Measurements from ENCODE around the gene FHDC1.
A peak's percentile ranks its signal among the peaks of the same experiment; 100 is the strongest.

The FHDC1 gene

DNA sequence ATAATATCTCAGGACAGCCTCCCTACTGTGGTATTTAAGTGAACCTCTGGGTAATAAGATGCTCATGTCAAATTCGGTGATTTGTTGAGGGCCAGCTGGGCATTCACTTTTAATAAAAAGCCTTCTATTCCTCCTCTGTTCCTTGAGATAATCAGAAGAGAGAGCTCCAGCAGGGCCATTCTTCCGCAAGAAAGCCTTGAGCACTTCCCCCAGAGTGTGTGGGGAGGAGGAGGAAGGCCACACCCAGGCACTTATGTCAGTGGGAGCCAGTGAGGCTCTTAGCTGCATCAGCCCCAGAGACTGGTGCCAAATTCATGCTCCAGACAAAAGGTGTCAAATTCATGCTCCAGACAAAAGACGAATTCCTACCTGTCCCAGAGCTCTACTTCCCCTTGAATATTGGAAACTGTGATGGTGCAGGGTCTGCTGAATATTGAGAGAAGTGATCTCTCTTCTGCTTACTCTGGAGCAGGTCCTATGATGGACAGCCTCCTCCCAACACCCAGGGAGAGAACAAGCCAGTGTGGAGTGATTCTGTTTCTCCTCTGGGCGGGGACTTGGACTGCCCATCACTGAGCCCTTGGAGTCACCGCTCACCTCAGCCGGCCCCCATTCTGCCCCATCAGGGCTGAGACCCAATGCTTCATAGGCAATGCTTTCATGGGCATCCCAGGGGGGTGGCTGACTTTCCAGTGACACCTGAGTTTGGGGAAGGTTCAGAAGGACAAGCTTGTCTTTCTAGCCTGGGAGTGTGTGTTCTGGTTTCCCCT lies 68.1 kb downstream of the FHDC1 start:
- in situ Hi-C loops (cut with MboI; ENCODE audit: low pct_unique_long_range_greater_than_20kb, low sequenced_read_pairs, unreplicated experiment), result no loop called here
- TF ChIP-seq, protein P1, sequence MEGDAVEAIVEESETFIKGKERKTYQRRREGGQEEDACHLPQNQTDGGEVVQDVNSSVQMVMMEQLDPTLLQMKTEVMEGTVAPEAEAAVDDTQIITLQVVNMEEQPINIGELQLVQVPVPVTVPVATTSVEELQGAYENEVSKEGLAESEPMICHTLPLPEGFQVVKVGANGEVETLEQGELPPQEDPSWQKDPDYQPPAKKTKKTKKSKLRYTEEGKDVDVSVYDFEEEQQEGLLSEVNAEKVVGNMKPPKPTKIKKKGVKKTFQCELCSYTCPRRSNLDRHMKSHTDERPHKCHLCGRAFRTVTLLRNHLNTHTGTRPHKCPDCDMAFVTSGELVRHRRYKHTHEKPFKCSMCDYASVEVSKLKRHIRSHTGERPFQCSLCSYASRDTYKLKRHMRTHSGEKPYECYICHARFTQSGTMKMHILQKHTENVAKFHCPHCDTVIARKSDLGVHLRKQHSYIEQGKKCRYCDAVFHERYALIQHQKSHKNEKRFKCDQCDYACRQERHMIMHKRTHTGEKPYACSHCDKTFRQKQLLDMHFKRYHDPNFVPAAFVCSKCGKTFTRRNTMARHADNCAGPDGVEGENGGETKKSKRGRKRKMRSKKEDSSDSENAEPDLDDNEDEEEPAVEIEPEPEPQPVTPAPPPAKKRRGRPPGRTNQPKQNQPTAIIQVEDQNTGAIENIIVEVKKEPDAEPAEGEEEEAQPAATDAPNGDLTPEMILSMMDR (IDR thresholded peaks at IDR 0.05; ENCODE audit: extremely low read depth, insufficient read depth, missing control alignments), result no peak
- no peak for DNase-seq (ENCODE audit: low spot score)

DNA sequence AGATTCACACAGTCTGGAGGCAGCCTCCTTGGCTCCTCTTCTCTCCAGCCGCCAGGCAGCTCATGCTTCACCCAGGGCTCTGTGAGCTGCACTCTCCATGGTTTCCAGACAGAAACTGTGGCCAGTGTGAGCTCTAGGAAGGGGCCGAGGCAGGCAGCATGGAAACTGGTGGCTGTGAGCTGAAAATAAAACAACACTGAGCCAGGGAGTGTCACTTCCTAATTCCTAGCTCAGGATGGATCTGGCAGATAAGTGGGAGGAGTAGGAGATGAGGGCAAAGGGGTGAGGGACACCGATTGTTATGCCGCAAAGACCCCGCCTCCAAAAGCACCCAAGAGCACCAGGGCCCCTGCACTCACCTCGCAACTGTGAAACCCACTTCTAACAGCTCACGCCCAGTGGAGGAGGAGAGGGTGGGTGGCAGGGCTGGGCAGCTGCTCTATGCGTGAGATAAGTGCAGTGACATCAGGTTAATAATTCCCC lies 69.8 kb downstream of the FHDC1 start:
- DNase-seq (ENCODE audit: low spot score), result no peak
- in situ Hi-C loops (cut with MboI; ENCODE audit: low pct_unique_long_range_greater_than_20kb, low sequenced_read_pairs, unreplicated experiment), result no loop called here
- TF ChIP-seq, protein P1 (IDR thresholded peaks at IDR 0.05; ENCODE audit: extremely low read depth, insufficient read depth, missing control alignments), result no peak

DNA sequence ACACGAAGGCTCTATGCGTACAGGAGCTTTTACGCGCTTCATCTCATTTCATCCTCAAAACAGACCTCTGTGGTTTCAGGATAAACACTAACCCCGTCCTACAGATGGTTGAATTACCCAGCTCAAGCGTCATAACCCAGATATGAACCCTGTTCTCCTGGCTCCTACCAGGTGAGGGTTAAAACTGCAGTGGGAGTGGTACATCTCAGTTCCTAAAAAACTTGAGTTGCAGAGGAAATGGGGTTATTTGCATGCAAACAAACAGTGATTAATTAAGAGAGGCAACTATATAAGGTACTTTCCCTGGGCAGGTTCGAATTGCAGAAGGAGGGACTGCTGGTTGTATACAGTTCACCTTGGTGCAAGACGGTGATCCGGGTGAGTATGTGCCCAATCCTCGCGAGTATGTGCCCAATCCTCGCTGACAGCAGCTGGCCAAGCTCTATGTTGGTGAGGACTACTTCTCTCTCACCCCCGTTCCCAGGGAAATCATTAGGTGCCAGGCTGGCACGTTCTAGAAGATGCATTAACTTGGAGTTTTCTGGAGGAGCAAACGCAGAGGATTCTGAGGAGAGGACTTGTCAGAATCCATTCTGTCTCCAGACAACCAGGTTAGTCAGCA lies 72.6 kb downstream of the FHDC1 start:
- peak; percentile 32 for DNase-seq (ENCODE audit: low spot score)
- in situ Hi-C loops (cut with MboI; ENCODE audit: low pct_unique_long_range_greater_than_20kb, low sequenced_read_pairs, unreplicated experiment), result no loop called here
- TF ChIP-seq, protein P1 (IDR thresholded peaks at IDR 0.05; ENCODE audit: extremely low read depth, insufficient read depth, missing control alignments), result no peak

DNA sequence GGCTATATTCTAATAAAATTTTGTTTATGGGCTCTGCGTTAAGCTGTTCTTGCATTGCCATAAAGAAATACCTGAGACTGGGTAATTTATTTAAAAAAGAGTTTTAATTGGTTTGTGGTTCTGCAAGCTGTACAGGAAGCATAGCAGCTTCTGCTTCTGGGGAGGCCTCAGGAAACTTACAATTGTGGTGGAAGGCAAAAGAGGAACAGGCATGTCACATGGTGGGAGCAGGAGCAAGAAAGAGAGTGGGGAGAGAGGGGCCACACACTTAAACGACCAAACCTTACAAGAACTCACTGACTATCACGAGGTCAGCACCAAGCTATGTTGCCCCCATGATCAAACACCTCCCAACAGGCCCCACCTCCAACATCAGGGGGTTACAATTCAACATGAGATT lies 74.0 kb downstream of the FHDC1 start:
- no peak for DNase-seq (ENCODE audit: low spot score)
- TF ChIP-seq, protein P1 (IDR thresholded peaks at IDR 0.05; ENCODE audit: extremely low read depth, insufficient read depth, missing control alignments), result no peak
- in situ Hi-C loops (cut with MboI; ENCODE audit: low pct_unique_long_range_greater_than_20kb, low sequenced_read_pairs, unreplicated experiment), result no loop called here

DNA sequence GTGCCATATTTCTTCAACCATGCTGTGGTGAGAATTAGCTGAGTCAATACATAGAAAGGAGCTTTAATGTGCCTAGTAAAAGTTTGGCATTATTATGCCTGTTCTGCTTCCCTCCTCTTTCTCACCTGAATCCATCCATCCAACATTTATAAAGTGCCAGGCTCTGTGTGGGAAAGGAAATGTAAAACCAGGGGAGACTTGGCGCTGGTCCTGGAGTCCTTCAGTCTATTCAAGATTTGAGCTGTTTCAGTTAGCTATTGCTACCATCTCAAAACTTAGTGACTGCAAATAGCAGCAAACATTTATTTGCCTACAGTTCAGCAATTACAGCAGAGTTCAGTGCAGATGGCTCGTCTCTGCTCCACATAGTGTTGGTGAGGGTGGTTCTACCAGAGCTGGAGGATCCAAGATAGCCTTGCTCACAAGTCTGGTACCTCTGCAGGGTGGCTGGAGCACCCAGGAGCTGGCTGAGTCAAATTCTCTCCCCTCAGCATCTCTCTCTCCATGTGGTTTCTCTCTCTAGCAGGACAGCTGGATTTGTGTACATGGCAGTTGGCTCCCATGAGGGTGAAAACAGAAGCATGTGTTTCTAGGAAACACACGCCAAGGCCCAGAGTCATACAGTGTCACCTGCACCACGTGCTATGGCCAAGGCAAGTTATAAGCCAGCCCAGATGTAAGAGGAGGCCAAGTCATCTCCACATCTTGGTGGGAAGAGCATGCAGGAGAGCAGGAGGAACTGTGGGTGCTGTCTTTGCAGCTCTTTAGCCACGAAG lies 77.3 kb downstream of the FHDC1 start:
- no peak for DNase-seq (ENCODE audit: low spot score)
- TF ChIP-seq, protein P1 (IDR thresholded peaks at IDR 0.05; ENCODE audit: extremely low read depth, insufficient read depth, missing control alignments), result no peak
- in situ Hi-C loops (cut with MboI; ENCODE audit: low pct_unique_long_range_greater_than_20kb, low sequenced_read_pairs, unreplicated experiment), result no loop called here

DNA sequence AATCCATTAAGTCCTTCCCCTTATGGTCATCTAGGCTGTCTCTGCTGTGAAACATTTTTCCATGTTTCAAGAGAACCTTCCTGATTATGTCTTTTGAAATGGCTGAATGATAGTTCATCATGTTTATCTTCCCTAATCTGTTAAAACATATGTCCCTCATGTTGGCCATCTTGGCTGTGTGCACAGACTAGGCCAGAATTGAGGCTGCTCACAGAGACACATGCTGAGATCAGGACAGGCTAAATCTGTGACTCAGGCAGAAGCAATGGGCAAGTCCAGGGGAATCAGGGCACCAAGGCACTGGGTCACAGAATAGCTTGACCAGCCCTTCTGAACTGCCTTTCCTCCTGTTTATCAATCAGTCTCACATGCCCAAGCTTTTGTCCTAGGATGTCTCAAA lies 78.3 kb downstream of the FHDC1 start:
- TF ChIP-seq, protein P1 (IDR thresholded peaks at IDR 0.05; ENCODE audit: extremely low read depth, insufficient read depth, missing control alignments), result no peak
- in situ Hi-C loops (cut with MboI; ENCODE audit: low pct_unique_long_range_greater_than_20kb, low sequenced_read_pairs, unreplicated experiment), result no loop called here
- DNase-seq (ENCODE audit: low spot score), result no peak
